H9 (cell line): ENCODE measurements around the gene LRP1B. TPM values are rescaled to one million over a fixed set of nuclear protein-coding genes. Genes with fewer than 3 reads are reported as not detected.

Experiments
- DNase-seq: peaks from one replicate; pipeline ENCODE4 v3.0.0-alpha.2; 2017
- H2AFZ ChIP-seq: one replicate; pipeline ENCODE4 v1.6.1; 2013; ENCODE audit warnings: mild to moderate bottlenecking, low read length, control low read depth, moderate library complexity
- H2AK5ac ChIP-seq: 2 replicates; pipeline ENCODE4 v1.6.1; 2013; ENCODE audit warnings: low read length, control low read depth, mixed read lengths; ENCODE audit not compliant: insufficient read length
- H2BK120ac ChIP-seq: one replicate; pipeline ENCODE4 v1.6.1; 2013; ENCODE audit warnings: low read depth, mild to moderate bottlenecking, low read length, control low read depth, inconsistent platforms; ENCODE audit not compliant: poor library complexity, severe bottlenecking
- H2BK12ac ChIP-seq: 2 replicates; pipeline ENCODE4 v1.6.1; 2013; ENCODE audit warnings: low read length, control low read depth, mixed read lengths, low read depth; ENCODE audit not compliant: insufficient read length
- H2BK15ac ChIP-seq: 2 replicates; pipeline ENCODE4 v1.6.1; 2013; ENCODE audit warnings: low read depth, low read length, control low read depth
- H2BK20ac ChIP-seq: one replicate; pipeline ENCODE4 v1.6.1; 2013; ENCODE audit warnings: low read depth, mild to moderate bottlenecking, low read length, control low read depth, inconsistent platforms; ENCODE audit not compliant: poor library complexity, severe bottlenecking
- H2BK5ac ChIP-seq: 2 replicates; pipeline ENCODE4 v1.6.1; 2013; ENCODE audit warnings: low read length, control low read depth, mixed read lengths; ENCODE audit not compliant: insufficient read length
- H3K14ac ChIP-seq: 2 replicates; pipeline ENCODE4 v1.6.1; 2013; ENCODE audit warnings: low read length, control low read depth; ENCODE audit not compliant: insufficient read depth
- H3K18ac ChIP-seq: 2 replicates; pipeline ENCODE4 v1.6.1; 2013; ENCODE audit warnings: low read depth, mild to moderate bottlenecking, mixed read lengths, low read length, control low read depth; ENCODE audit not compliant: insufficient read length
- H3K23ac ChIP-seq: 2 replicates; pipeline ENCODE4 v1.6.1; 2013; ENCODE audit warnings: low read length, control low read depth, mixed read lengths, low read depth; ENCODE audit not compliant: insufficient read length
- H3K23me2 ChIP-seq: 2 replicates; pipeline ENCODE4 v1.6.1; 2013; ENCODE audit warnings: low read depth, mild to moderate bottlenecking, mixed read lengths, low read length, control low read depth; ENCODE audit not compliant: insufficient read length, poor library complexity, severe bottlenecking
- H3K27ac ChIP-seq: 2 replicates; pipeline ENCODE4 v1.5.1; 2013; ENCODE audit warnings: low read length, control low read depth, mixed read lengths, low read depth; ENCODE audit not compliant: insufficient read length
- H3K27me3 ChIP-seq: 2 replicates; pipeline ENCODE4 v1.6.1; 2013; ENCODE audit warnings: low read length, control low read depth, inconsistent platforms; ENCODE audit not compliant: insufficient read depth
- H3K4ac ChIP-seq: 2 replicates; pipeline ENCODE4 v1.6.1; 2013; ENCODE audit warnings: low read depth, mild to moderate bottlenecking, control low read depth, inconsistent platforms, low read length, moderate library complexity
- H3K4me1 ChIP-seq: 2 replicates; pipeline ENCODE4 v1.6.1; 2013; ENCODE audit warnings: low read length, control low read depth, inconsistent platforms; ENCODE audit not compliant: insufficient read depth
- H3K4me2 ChIP-seq: 2 replicates; pipeline ENCODE4 v1.6.1; 2013; ENCODE audit warnings: low read length, control low read depth, mixed read lengths; ENCODE audit not compliant: insufficient read length, insufficient read depth
- H3K56ac ChIP-seq: 2 replicates; pipeline ENCODE4 v1.6.1; 2013; ENCODE audit warnings: low read depth, mild to moderate bottlenecking, mixed read lengths, low read length, control low read depth; ENCODE audit not compliant: insufficient read length
- H3K79me1 ChIP-seq: 2 replicates; pipeline ENCODE4 v1.6.1; 2013; ENCODE audit warnings: low read depth, mild to moderate bottlenecking, moderate library complexity, low read length, control low read depth, inconsistent platforms; ENCODE audit not compliant: insufficient read depth, poor library complexity, severe bottlenecking
- H3K79me2 ChIP-seq: 2 replicates; pipeline ENCODE4 v1.6.1; 2013; ENCODE audit warnings: low read length, control low read depth, inconsistent platforms; ENCODE audit not compliant: insufficient read depth
- H3K9ac ChIP-seq: 2 replicates; pipeline ENCODE4 v1.6.1; 2013; ENCODE audit warnings: low read length, control low read depth, mixed read lengths; ENCODE audit not compliant: insufficient read length; ENCODE audit errors: extremely low read depth
- H3K9me3 ChIP-seq: one replicate; pipeline ENCODE4 v1.6.1; 2013; ENCODE audit warnings: low read depth, low read length, inconsistent platforms; ENCODE audit not compliant: control insufficient read depth
- H3T11ph ChIP-seq: one replicate; pipeline ENCODE4 v1.6.1; 2013; ENCODE audit warnings: mild to moderate bottlenecking, low read length, control low read depth, inconsistent platforms
- H4K20me1 ChIP-seq: one replicate; pipeline ENCODE4 v1.6.1; 2013; ENCODE audit not compliant: control insufficient read depth, insufficient read length, insufficient read depth
- H4K5ac ChIP-seq: 2 replicates; pipeline ENCODE4 v1.6.1; 2013; ENCODE audit warnings: low read depth, mild to moderate bottlenecking, mixed read lengths, low read length, control low read depth; ENCODE audit not compliant: insufficient read length
- H4K8ac ChIP-seq: replicated peaks from 2 replicates; pipeline ENCODE4 v1.6.1; 2013; ENCODE audit warnings: low read length, control low read depth, mixed read lengths, low read depth; ENCODE audit not compliant: insufficient read length
- H4K91ac ChIP-seq: 2 replicates; pipeline ENCODE4 v1.6.1; 2013; ENCODE audit warnings: low read depth, mild to moderate bottlenecking, moderate library complexity, mixed read lengths, low read length, control low read depth; ENCODE audit not compliant: insufficient read length
- H3K27ac Mint-ChIP-seq, 3 experiments: 2 replicates in 2 of 3; 3 replicates in 1 of 3; pipeline ENCODE4 v1.8.0; 2020 to 2021; ENCODE audit warnings: mixed read lengths in 3 of 3, mild to moderate bottlenecking in 1 of 3, moderate library complexity in 1 of 3
- H3K27me3 Mint-ChIP-seq: 2 replicates; pipeline ENCODE4 v1.8.0; 2021; ENCODE audit warnings: low read depth, mild to moderate bottlenecking, moderate library complexity, mixed read lengths
- H3K36me3 Mint-ChIP-seq, 3 experiments: 2 replicates in 2 of 3; 3 replicates in 1 of 3; pipeline ENCODE4 v1.8.0; 2020 to 2021; ENCODE audit warnings: low read depth in 3 of 3, mixed read lengths in 3 of 3; ENCODE audit not compliant: insufficient read depth in 1 of 3
- H3K4me1 Mint-ChIP-seq, 2 experiments: 2 replicates each; pipeline ENCODE4 v1.8.0; 2020; ENCODE audit warnings: mixed read lengths in 2 of 2
- H3K4me3 Mint-ChIP-seq, 2 experiments: 2 replicates in 1 of 2; 3 replicates in 1 of 2; pipeline ENCODE4 v1.8.0; 2020 to 2021; ENCODE audit warnings: mild to moderate bottlenecking in 2 of 2, mixed read lengths in 2 of 2, moderate library complexity in 1 of 2
- H3K9me3 Mint-ChIP-seq, 2 experiments: 2 replicates in 1 of 2; 3 replicates in 1 of 2; pipeline ENCODE4 v1.8.0; 2020; ENCODE audit warnings: mild to moderate bottlenecking in 2 of 2, mixed read lengths in 2 of 2, moderate library complexity in 1 of 2
- total RNA-seq: library from RNA; stranded (reverse); gene quantifications from 2 replicates; pipeline ENCODE4 v1.2.1, GENCODE V29; 2021
- TF ChIP-seq, protein P1 (sequence below): fragments of 200-600 bp; sonication (generic); conservative IDR thresholded peaks from 3 replicates; pipeline ENCODE4 v1.8.0; 2021; ENCODE audit warnings: antibody characterized with exemption, mild to moderate bottlenecking

The LRP1B gene
- total RNA-seq, 1 experiment from 2014 or later: not detected

DNA sequence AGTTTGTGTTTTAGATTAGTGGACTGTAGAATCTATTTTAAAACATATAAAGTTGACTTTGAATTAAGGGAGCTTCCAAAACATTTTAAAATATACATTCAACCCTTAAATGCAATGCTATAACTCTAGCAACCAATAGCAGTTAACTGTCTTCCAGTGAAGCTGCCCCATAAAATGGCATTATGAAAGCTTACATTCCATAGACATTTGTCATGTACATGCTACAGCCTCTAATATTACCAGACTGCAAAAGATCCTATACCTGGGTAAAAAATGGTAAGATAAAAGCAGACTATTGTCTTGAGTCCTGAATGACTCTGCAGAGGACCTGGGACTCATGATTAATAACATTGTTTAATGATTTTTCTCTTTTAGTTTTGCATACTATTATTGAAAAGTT, 489.4 kb downstream of the LRP1B start:
- Histone ChIP-seq H3K4ac (no peak overlapping the region), H4K20me1 (no peaks in the 10 kb centered on the region), H4K5ac (no peak overlapping the region), H4K91ac (no peak overlapping the region), H4K8ac (no peak overlapping the region), H3K23me2 (no peaks in the 10 kb centered on the region), H2AFZ (no peak overlapping the region), H3K79me2 (no peaks in the 10 kb centered on the region), H3K56ac (no peak overlapping the region), H2BK12ac (no peak overlapping the region), H2BK5ac (no peak overlapping the region), H3K9ac (no peak overlapping the region), H2AK5ac (no peak overlapping the region), H3K27me3 (no peaks in the 10 kb centered on the region), H3K4me1 (no peaks in the 10 kb centered on the region), H3K4me2 (no peak overlapping the region), H3T11ph (no peak overlapping the region), H2BK120ac (no peak overlapping the region), H3K23ac (no peak overlapping the region), H2BK15ac (no peak overlapping the region), H2BK20ac (no peak overlapping the region), H3K18ac (no peak overlapping the region), H3K79me1 (no peaks in the 10 kb centered on the region), H3K14ac (no peak overlapping the region), H3K9me3 (no peaks in the 10 kb centered on the region), H3K27ac (no peak overlapping the region)
- peaks cover 0 to 3% (median 0%) of the 10 kb centered on the region in 3 experiments; a peak in 1 of 7 replicates for H3K36me3 Mint-ChIP-seq
- DNase-seq: no peak
- H3K4me3 Mint-ChIP-seq: no peak overlapping the region
- H3K4me1 Mint-ChIP-seq: no peaks in the 10 kb centered on the region
- H3K9me3 Mint-ChIP-seq: no peaks in the 10 kb centered on the region
- no peaks in the 10 kb centered on the region for H3K27me3 Mint-ChIP-seq
- TF ChIP-seq, protein P1, sequence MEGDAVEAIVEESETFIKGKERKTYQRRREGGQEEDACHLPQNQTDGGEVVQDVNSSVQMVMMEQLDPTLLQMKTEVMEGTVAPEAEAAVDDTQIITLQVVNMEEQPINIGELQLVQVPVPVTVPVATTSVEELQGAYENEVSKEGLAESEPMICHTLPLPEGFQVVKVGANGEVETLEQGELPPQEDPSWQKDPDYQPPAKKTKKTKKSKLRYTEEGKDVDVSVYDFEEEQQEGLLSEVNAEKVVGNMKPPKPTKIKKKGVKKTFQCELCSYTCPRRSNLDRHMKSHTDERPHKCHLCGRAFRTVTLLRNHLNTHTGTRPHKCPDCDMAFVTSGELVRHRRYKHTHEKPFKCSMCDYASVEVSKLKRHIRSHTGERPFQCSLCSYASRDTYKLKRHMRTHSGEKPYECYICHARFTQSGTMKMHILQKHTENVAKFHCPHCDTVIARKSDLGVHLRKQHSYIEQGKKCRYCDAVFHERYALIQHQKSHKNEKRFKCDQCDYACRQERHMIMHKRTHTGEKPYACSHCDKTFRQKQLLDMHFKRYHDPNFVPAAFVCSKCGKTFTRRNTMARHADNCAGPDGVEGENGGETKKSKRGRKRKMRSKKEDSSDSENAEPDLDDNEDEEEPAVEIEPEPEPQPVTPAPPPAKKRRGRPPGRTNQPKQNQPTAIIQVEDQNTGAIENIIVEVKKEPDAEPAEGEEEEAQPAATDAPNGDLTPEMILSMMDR: no peak
- H3K27ac Mint-ChIP-seq: no peak overlapping the region
